Measurements from ENCODE around the gene RXFP4. TPM values are rescaled to one million over a fixed set of nuclear protein-coding genes. Genes with fewer than 3 reads are reported as not detected.

Gene RXFP4
- total RNA-seq, 1 donor from 2014 or later: not detected

DNA sequence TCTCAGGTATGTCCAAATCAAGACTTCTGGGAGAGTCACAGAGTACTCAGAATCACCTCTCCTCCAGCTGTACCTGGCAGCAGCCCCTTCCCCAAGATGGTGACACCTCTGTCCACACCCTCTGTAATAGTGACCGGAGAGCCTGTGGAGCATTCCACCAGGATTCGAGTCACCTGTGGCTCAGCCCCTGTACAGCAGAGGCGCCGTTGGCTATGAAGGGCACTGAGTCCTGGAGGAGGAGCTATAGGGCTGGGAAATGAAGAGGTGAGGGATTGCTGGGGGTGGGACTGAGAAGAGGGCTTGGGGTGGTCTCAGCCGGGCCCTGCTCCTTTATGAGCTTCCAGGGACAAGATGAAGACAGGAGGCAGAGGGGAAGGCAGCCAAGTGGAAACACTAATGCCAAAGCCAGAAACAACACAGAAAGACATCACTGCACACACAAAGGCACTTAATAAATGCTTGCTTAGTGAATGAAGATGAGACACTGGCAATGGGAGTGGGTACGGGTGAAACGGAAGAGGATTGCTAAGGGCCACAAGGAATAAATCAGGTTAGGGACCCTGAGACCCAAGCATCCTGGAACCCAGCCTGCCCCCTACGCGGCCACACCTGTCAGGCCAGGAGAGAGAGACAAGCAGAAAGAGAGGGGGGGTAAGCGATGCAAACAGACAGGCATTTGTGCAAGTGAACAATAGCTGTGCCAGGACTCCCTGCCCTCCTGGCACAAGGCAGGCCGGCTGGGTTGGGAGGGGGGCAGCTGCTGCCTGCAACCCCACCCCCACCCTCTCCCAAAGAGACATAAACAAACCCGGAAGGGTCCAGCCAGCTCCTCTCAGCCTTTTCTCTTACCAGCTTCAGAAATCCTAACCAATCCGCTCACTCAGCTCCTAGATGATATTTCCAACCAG, 33.0 kb downstream of the RXFP4 start:
- peaks cover 40% of the 10 kb centered on the region for H3K36me3 Mint-ChIP-seq (ENCODE audit: low read depth, unreplicated experiment)
- H3K27ac Mint-ChIP-seq (ENCODE audit: unreplicated experiment): peak overlapping the region; percentile 94
- H3K4me1 Mint-ChIP-seq (ENCODE audit: unreplicated experiment): peaks cover 83% of the 10 kb centered on the region

DNA sequence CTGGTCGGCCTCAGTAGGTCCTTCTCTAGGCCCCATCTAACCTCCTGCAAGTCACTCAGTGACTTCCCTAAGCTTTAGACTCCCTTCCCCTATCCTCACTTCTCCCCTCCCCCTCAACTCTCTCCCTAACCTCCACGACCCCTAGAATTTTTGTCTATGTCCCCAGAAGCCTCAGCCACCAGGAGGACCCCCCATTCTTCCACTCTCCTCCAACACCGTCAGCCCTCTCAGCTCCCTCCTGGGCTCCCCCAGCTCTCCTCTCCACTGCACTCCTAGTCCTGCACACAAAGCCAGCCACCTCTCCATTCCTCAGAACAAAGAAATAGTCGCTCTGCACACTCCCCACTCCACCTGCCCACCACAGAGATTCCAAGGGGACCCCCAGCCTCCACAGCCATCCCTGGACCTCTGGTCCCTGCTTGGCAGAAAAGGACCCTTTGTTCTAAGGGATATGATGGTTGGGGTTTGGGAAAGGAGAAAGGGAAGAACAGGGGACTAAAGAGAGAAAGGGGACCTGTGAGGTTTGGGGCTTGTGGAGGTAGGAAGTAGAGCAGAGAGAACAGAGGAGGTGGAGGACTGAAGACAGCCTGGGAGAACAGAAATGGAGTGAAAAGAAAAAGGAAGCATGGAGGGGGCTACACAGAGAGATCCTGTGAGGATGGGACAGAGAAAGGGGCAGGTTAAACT, 34.1 kb downstream of the RXFP4 start:
- Mint-ChIP-seq H3K4me1 (ENCODE audit: unreplicated experiment) (peaks cover 83% of the 10 kb centered on the region), H3K27me3 (ENCODE audit: unreplicated experiment) (peaks cover 28% of the 10 kb centered on the region), H3K9me3 (ENCODE audit: unreplicated experiment) (no peaks in the 10 kb centered on the region), H3K36me3 (ENCODE audit: low read depth, unreplicated experiment) (peaks cover 30% of the 10 kb centered on the region), H3K4me3 (ENCODE audit: unreplicated experiment) (peak overlapping the region; percentile 100), H3K27ac (ENCODE audit: unreplicated experiment) (peak overlapping the region; percentile 94)
- no peak for DNase-seq (ENCODE audit: low spot score)
- TF ChIP-seq, protein P1, sequence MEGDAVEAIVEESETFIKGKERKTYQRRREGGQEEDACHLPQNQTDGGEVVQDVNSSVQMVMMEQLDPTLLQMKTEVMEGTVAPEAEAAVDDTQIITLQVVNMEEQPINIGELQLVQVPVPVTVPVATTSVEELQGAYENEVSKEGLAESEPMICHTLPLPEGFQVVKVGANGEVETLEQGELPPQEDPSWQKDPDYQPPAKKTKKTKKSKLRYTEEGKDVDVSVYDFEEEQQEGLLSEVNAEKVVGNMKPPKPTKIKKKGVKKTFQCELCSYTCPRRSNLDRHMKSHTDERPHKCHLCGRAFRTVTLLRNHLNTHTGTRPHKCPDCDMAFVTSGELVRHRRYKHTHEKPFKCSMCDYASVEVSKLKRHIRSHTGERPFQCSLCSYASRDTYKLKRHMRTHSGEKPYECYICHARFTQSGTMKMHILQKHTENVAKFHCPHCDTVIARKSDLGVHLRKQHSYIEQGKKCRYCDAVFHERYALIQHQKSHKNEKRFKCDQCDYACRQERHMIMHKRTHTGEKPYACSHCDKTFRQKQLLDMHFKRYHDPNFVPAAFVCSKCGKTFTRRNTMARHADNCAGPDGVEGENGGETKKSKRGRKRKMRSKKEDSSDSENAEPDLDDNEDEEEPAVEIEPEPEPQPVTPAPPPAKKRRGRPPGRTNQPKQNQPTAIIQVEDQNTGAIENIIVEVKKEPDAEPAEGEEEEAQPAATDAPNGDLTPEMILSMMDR (IDR thresholded peaks at IDR 0.05; ENCODE audit: unreplicated experiment): no peak

More for the DNA sequence above, 33.0 kb downstream of the RXFP4 start:
- H3K9me3 Mint-ChIP-seq (ENCODE audit: unreplicated experiment): no peaks in the 10 kb centered on the region
- H3K27me3 Mint-ChIP-seq (ENCODE audit: unreplicated experiment): peaks cover 28% of the 10 kb centered on the region
- H3K4me3 Mint-ChIP-seq (ENCODE audit: unreplicated experiment): peak overlapping the region; percentile 100
- TF ChIP-seq, protein P1 (IDR thresholded peaks at IDR 0.05; ENCODE audit: unreplicated experiment): no peak
- DNase-seq (ENCODE audit: low spot score): no peak

DNA sequence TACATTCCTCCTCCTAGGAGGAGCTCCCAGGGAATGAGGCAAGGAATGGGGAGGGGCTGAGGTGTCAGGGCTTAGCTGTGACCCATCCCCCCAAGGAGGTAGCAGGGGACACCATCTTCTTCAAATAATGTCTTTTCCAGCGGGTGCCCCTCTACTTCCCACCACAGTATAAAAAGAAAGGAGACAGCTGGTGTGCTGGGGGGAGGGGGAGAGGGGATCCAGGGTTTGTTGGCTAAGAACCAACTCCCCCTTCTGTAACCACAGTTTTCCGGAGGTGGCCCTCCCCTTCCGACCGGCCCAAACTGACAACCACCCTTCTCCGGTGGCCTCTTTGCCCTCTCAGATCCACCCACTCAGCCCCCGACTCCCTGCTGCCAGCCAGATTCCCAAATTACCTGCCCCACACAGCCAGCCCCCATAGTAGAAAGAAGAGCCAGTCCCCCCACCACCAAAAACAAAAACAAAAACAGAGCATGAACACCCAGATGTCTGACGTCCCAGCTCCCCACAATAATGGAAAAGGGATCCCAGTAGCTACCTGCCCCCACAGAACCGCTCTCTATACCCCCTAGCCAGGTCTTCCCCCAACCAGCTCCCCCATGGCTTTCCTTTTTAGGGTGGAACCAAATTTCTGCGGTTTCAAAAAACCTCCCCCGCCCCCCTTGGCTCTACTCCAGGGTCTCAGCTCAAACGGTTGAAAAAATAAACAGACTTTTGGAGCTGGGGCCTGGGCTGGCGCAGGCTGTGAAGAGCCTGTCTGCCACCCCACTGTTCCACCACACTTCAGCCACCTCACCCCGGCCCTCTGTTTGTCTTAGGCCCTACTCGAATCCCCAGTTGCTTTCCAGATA, 34.8 kb downstream of the RXFP4 start:
- Mint-ChIP-seq H3K4me3 (ENCODE audit: unreplicated experiment) (peak overlapping the region; percentile 100), H3K9me3 (ENCODE audit: unreplicated experiment) (no peaks in the 10 kb centered on the region), H3K27me3 (ENCODE audit: unreplicated experiment) (peaks cover 29% of the 10 kb centered on the region), H3K4me1 (ENCODE audit: unreplicated experiment) (peaks cover 83% of the 10 kb centered on the region), H3K36me3 (ENCODE audit: low read depth, unreplicated experiment) (peaks cover 25% of the 10 kb centered on the region), H3K27ac (ENCODE audit: unreplicated experiment) (peak overlapping the region; percentile 94)
- TF ChIP-seq, protein P1 (IDR thresholded peaks at IDR 0.05; ENCODE audit: unreplicated experiment): no peak
- no peak for DNase-seq (ENCODE audit: low spot score)

DNA sequence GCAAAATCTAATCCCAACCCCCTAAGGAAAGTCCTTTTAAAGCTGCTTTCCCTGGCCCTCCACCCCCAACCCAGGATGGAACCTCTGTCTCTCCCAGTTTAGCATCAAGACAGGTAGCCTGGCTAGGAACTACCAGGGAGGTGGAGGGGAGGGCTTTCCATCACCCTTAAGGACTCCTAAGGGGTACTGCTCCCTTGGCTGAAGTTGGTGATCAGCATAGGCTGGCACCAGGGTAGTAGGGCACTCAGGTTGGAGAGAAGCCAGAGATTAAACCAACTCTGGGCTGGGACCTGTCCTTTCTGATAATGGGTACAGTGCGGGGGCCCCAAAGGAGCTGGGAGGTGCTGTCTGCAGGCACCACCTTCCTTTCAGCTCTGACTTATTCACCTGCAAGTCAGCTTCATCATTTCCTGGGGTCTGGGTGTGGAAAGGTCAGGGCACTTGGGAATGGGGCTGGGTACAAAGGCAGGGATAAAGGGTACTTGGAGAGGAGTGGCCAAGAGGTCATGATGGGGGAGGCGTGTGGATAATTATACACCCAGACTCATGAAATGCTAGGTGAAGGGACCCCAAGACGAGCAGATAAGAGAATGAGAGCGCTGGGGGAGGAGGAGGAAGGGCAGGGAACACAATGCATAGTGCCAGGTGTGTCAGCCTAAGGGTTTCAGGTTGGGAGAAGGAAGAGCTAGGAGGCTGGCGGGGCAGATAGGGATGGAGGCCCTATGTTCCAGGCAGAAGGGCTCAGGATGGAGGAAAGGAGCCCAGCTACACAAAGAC, 35.7 kb downstream of the RXFP4 start:
- peak overlapping the region; percentile 100 for H3K4me3 Mint-ChIP-seq (ENCODE audit: unreplicated experiment)
- no peaks in the 10 kb centered on the region for H3K9me3 Mint-ChIP-seq (ENCODE audit: unreplicated experiment)
- peaks cover 86% of the 10 kb centered on the region for H3K4me1 Mint-ChIP-seq (ENCODE audit: unreplicated experiment)
- H3K27me3 Mint-ChIP-seq (ENCODE audit: unreplicated experiment): peaks cover 29% of the 10 kb centered on the region
- H3K36me3 Mint-ChIP-seq (ENCODE audit: low read depth, unreplicated experiment): peaks cover 25% of the 10 kb centered on the region
- TF ChIP-seq, protein P1 (IDR thresholded peaks at IDR 0.05; ENCODE audit: unreplicated experiment): no peak
- peak overlapping the region; percentile 94 for H3K27ac Mint-ChIP-seq (ENCODE audit: unreplicated experiment)
- DNase-seq (ENCODE audit: low spot score): no peak
